ENCODE results near the gene ZSCAN5B.
"Not testable (repeated sequence)": the region's sequence is repeated elsewhere in the genome, so short reads cannot be mapped to it uniquely, and the experiment has no call there.

The ZSCAN5B gene

GRCh38 chr19:56221851-56222250 is 24.3 kb upstream of the ZSCAN5B start:
- Histone ChIP-seq H4K20me1 (ENCODE audit: insufficient read depth) (no peaks in the 10 kb centered on the region), H3K4me3 (IDR thresholded peaks at IDR 0.05; ENCODE audit: insufficient read depth, low read depth, low read length) (no peak overlapping the region), H3K4me1 (ENCODE audit: low read depth, poor library complexity, severe bottlenecking) (no peaks in the 10 kb centered on the region), H2AFZ (ENCODE audit: low read depth) (no peak overlapping the region), H3K36me3 (ENCODE audit: insufficient read depth) (no peaks in the 10 kb centered on the region), H3K79me2 (ENCODE audit: insufficient read depth, low read depth) (no peaks in the 10 kb centered on the region), H3K4me2 (no peak overlapping the region), H3K9ac (no peak overlapping the region), H3K27ac (no peak overlapping the region), H3K27me3 (ENCODE audit: insufficient read depth, low read depth) (no peaks in the 10 kb centered on the region)
- TF ChIP-seq CTCF (conservative IDR thresholded peaks at IDR 0.05; ENCODE audit: low read depth, low read length) = no peak

GRCh38 chr19:56221442-56221841 is 23.9 kb upstream of the ZSCAN5B start:
- not testable (repeated sequence) for H3K27ac ChIP-seq; H3K4me2 ChIP-seq; H3K9ac ChIP-seq; H3K36me3 ChIP-seq (ENCODE audit: insufficient read depth); H4K20me1 ChIP-seq (ENCODE audit: insufficient read depth); H3K4me1 ChIP-seq (ENCODE audit: low read depth, poor library complexity, severe bottlenecking); H2AFZ ChIP-seq (ENCODE audit: low read depth); H3K27me3 ChIP-seq (ENCODE audit: insufficient read depth, low read depth); H3K4me3 ChIP-seq (IDR thresholded peaks at IDR 0.05; ENCODE audit: insufficient read depth, low read depth, low read length); H3K79me2 ChIP-seq (ENCODE audit: insufficient read depth, low read depth)

GRCh38 chr19:56218961-56219360 is 21.4 kb upstream of the ZSCAN5B start:
- no peaks in the 10 kb centered on the region for H3K79me2 ChIP-seq (ENCODE audit: insufficient read depth, low read depth)
- no peaks in the 10 kb centered on the region for H3K36me3 ChIP-seq (ENCODE audit: insufficient read depth)
- H3K27ac ChIP-seq = no peak overlapping the region
- no peak overlapping the region for H3K4me3 ChIP-seq (IDR thresholded peaks at IDR 0.05; ENCODE audit: insufficient read depth, low read depth, low read length)
- no peak overlapping the region for H3K4me2 ChIP-seq
- H3K9ac ChIP-seq = no peak overlapping the region
- H3K27me3 ChIP-seq (ENCODE audit: insufficient read depth, low read depth) = no peaks in the 10 kb centered on the region
- no peaks in the 10 kb centered on the region for H3K4me1 ChIP-seq (ENCODE audit: low read depth, poor library complexity, severe bottlenecking)
- no peak for TF ChIP-seq CTCF (conservative IDR thresholded peaks at IDR 0.05; ENCODE audit: low read depth, low read length)
- H2AFZ ChIP-seq (ENCODE audit: low read depth) = no peak overlapping the region
- H4K20me1 ChIP-seq (ENCODE audit: insufficient read depth) = no peaks in the 10 kb centered on the region

- Histone ChIP-seq H3K4me3 (IDR thresholded peaks at IDR 0.05; ENCODE audit: insufficient read depth, low read depth, low read length) (no peak overlapping the region), H3K79me2 (ENCODE audit: insufficient read depth, low read depth) (no peaks in the 10 kb centered on the region), H3K4me1 (ENCODE audit: low read depth, poor library complexity, severe bottlenecking) (no peaks in the 10 kb centered on the region), H3K4me2 (no peak overlapping the region), H3K27me3 (ENCODE audit: insufficient read depth, low read depth) (no peaks in the 10 kb centered on the region), H3K9ac (no peak overlapping the region), H3K36me3 (ENCODE audit: insufficient read depth) (no peaks in the 10 kb centered on the region), H4K20me1 (ENCODE audit: insufficient read depth) (no peaks in the 10 kb centered on the region), H3K27ac (no peak overlapping the region), H2AFZ (ENCODE audit: low read depth) (no peak overlapping the region)
- no peak for TF ChIP-seq CTCF (conservative IDR thresholded peaks at IDR 0.05; ENCODE audit: low read depth, low read length)
Measured at GRCh38 chr19:56217039-56217949, 19.7 kb upstream of the ZSCAN5B start.

GRCh38 chr19:56211718-56212117 is 14.1 kb upstream of the ZSCAN5B start:
- H3K4me1 ChIP-seq (ENCODE audit: low read depth, poor library complexity, severe bottlenecking) = no peaks in the 10 kb centered on the region
- no peak overlapping the region for H3K27ac ChIP-seq
- H3K36me3 ChIP-seq (ENCODE audit: insufficient read depth) = no peaks in the 10 kb centered on the region
- no peaks in the 10 kb centered on the region for H3K27me3 ChIP-seq (ENCODE audit: insufficient read depth, low read depth)
- H3K4me2 ChIP-seq = no peak overlapping the region
- H2AFZ ChIP-seq (ENCODE audit: low read depth) = no peak overlapping the region
- TF ChIP-seq CTCF (conservative IDR thresholded peaks at IDR 0.05; ENCODE audit: low read depth, low read length) = no peak
- no peak overlapping the region for H3K4me3 ChIP-seq (IDR thresholded peaks at IDR 0.05; ENCODE audit: insufficient read depth, low read depth, low read length)
- H3K79me2 ChIP-seq (ENCODE audit: insufficient read depth, low read depth) = no peaks in the 10 kb centered on the region
- H3K9ac ChIP-seq = no peak overlapping the region
- no peaks in the 10 kb centered on the region for H4K20me1 ChIP-seq (ENCODE audit: insufficient read depth)

GRCh38 chr19:56210036-56210435 is 12.5 kb upstream of the ZSCAN5B start:
- H3K36me3 ChIP-seq (ENCODE audit: insufficient read depth); H3K4me2 ChIP-seq; H3K4me1 ChIP-seq (ENCODE audit: low read depth, poor library complexity, severe bottlenecking); H2AFZ ChIP-seq (ENCODE audit: low read depth); H3K4me3 ChIP-seq (IDR thresholded peaks at IDR 0.05; ENCODE audit: insufficient read depth, low read depth, low read length); H3K79me2 ChIP-seq (ENCODE audit: insufficient read depth, low read depth); H4K20me1 ChIP-seq (ENCODE audit: insufficient read depth); H3K27ac ChIP-seq; H3K27me3 ChIP-seq (ENCODE audit: insufficient read depth, low read depth); H3K9ac ChIP-seq: not testable (repeated sequence)

Data from KMS-11 (cell line).